MG63 (cell line): ENCODE data around the gene OLR1. TPM values are rescaled to one million over a fixed set of nuclear protein-coding genes. Genes with fewer than 3 reads are reported as not detected.

Source experiments
- DNase-seq: peaks from one replicate; pipeline ENCODE4 v3.0.0-alpha.2; 2020
- H3K27me3 ChIP-seq: fragments of 250-450 bp; sonication (Bioruptor Pico); 2 replicates; pipeline ENCODE4 v1.5.1; 2020; ENCODE audit warnings: mild to moderate bottlenecking, moderate library complexity
- H3K36me3 ChIP-seq: fragments of 250-450 bp; sonication (Bioruptor Pico); 2 replicates; pipeline ENCODE4 v1.5.1; 2020; ENCODE audit warnings: mild to moderate bottlenecking, moderate library complexity
- H3K4me3 ChIP-seq: fragments of 250-450 bp; sonication (Bioruptor Pico); 2 replicates; pipeline ENCODE4 v1.5.1; 2020; ENCODE audit warnings: mild to moderate bottlenecking, moderate library complexity
- H3K9me3 ChIP-seq: fragments of 250-450 bp; sonication (Bioruptor Pico); 2 replicates; pipeline ENCODE4 v1.5.1; 2020; ENCODE audit warnings: mild to moderate bottlenecking, moderate library complexity
- total RNA-seq: library from RNA; depleted of rRNA; stranded (reverse); fragments of >200 nt; shearing (Covaris generic); gene quantifications from 2 replicates; pipeline ENCODE4 v1.2.3, GENCODE V29; 2014; ENCODE audit warnings: low replicate concordance

The OLR1 gene
- total RNA-seq, 1 experiment from 2014 or later, result 15.3 TPM

DNA sequence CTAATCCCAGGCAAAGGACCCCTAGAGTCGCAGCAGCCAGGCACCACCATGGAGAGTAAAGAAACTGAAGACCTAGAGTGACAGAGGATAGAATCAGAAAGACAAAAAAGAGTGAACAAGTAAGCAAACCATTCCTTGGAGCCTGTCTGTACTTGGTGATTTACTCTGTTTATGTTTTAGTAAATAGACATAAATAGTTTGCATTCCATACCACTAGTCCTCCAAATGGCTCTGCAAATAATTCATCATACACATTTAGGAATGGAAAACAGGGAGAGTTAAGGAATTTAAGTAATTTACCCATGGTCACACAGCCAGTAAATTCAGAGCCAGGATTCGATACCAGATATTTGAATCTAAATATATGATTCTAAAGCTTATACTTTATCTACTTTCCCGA, 2.8 kb downstream of the OLR1 start:
- H3K36me3 ChIP-seq, result no peaks in the 10 kb centered on the region
- no peaks in the 10 kb centered on the region for H3K9me3 ChIP-seq
- peak overlapping the region; percentile 25 for H3K4me3 ChIP-seq
- H3K27me3 ChIP-seq, result no peaks in the 10 kb centered on the region
- DNase-seq, result no peak

DNA sequence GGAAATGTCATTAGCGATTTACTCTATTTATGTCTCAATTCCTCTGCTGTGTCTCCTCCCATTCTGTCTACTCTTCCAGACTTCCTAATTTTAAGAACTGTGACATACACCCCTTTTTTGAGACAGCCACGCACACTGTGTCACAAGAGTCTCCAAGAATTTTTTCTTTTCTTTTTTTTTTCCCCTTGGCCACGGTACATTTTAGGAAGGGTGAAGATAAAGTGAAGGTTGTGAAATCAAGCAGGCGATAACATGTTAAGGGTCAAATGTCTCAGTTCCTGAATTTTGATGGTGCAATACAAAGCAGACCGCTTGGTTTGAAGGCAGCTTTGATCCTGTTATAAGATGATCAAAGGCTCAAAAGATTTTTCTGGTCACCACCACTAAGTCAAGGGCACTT, 4.3 kb downstream of the OLR1 start:
- Histone ChIP-seq H3K9me3 (no peaks in the 10 kb centered on the region), H3K4me3 (no peak overlapping the region), H3K36me3 (no peaks in the 10 kb centered on the region), H3K27me3 (no peaks in the 10 kb centered on the region)
- DNase-seq, result no peak

GRCh38 chr12:10165421-10165820, 6.5 kb downstream of the OLR1 start:
- no peak for DNase-seq
- Histone ChIP-seq H3K4me3 (no peak overlapping the region), H3K9me3 (no peaks in the 10 kb centered on the region), H3K27me3 (no peaks in the 10 kb centered on the region), H3K36me3 (no peaks in the 10 kb centered on the region)

DNA sequence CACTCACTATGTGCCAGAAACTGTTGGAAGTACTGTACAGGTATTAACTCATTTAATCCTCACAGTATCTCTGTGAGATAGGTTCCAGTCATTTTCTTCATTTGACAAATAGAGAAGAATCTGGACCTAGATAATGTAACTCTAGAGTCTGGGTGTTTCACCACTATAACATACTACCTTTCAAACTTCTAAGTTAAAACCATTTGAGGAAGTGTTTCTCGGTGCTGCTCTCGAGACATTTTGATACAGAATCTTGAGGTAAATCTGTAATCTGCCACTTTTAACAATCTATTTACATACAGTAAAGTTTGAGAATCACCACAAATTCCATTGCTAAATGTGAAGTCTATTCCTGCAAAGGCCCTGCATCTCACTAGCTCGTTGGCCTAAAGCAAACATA, 8.8 kb downstream of the OLR1 start:
- no peak for DNase-seq
- Histone ChIP-seq H3K4me3 (no peak overlapping the region), H3K36me3 (no peaks in the 10 kb centered on the region), H3K27me3 (no peaks in the 10 kb centered on the region), H3K9me3 (no peaks in the 10 kb centered on the region)

DNA sequence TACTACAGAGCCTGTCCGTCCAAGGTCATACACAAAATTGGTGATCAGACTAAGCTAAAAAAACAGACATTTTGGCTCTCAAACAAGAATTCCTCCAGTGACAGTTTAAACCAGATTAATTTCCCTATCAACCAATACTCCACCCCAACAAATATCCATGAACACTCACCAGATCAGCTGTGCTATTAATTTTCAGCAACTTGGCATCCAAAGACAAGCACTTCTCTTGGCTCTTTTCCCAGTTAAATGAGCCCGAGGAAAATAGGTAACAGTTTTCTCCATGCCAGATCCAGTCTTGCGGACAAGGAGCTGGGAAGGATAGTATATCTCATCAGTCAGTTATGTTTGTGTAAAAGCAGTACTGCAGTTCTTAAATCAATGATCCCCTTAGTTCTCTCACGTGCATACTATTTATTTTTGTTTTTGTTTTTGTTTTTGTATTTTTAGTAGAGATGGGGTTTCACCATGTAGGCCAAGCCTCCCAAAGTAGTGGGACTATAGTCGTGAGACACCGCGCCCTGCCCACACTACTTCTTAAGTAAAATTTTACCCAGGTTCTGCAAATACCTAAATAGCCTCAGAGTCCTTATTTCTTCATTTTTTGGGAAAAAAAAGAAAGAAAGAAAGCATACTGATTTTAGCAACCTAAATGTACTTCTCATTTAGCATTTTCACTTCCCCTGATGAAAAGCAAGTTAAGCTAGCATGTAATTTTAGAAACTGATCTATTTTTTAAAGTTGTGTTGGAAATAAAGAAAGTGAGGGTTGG, 11.1 kb downstream of the OLR1 start:
- Histone ChIP-seq H3K36me3 (no peaks in the 10 kb centered on the region), H3K27me3 (no peaks in the 10 kb centered on the region), H3K9me3 (no peaks in the 10 kb centered on the region), H3K4me3 (no peak overlapping the region)
- no peak for DNase-seq

DNA sequence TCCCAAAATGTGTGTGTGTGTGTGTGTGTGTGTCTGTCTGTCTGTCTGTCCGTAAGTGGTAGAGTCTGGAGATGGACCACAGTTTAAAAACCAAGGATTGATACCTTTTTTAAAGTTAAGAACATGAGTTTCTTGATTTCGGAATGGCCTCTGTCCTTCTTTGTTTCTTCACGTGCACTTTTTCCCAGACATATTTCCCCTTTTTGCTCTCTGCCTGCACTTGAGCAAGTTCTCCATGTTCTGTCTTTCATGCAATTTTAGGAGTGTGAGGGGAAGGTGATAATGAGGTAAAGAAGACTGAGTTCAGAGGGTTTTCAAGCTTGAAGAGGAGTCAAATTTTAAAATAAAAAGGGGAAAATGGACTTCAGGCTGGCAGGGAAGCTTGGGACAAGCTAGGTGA, 12.7 kb downstream of the OLR1 start:
- Histone ChIP-seq H3K36me3 (no peaks in the 10 kb centered on the region), H3K9me3 (no peaks in the 10 kb centered on the region)
- no peak for DNase-seq

DNA sequence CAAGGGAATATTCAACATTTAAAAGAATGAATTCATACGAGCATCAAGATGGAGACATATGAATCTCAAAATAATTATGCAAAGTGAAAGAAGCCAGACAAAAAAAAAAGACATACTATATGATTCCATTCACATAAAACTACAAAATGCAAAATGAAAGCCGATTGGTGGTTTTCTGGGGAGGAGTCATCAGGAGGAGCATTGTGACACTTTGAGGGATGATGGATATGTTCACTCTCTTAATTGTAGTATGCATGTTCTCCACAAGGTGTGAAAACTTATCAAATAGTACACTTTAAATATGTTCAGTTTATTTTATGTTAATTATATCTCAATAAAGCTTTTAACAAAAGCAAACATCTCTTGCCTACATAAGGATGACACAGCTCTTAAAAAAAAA, 13.5 kb downstream of the OLR1 start:
- Histone ChIP-seq H3K9me3 (no peaks in the 10 kb centered on the region), H3K36me3 (no peaks in the 10 kb centered on the region), H3K4me3 (no peak overlapping the region), H3K27me3 (no peaks in the 10 kb centered on the region)
- DNase-seq, result no peak

More for the DNA sequence above, 12.7 kb downstream of the OLR1 start:
- H3K4me3 ChIP-seq, result no peak overlapping the region
- H3K27me3 ChIP-seq, result no peaks in the 10 kb centered on the region

DNA sequence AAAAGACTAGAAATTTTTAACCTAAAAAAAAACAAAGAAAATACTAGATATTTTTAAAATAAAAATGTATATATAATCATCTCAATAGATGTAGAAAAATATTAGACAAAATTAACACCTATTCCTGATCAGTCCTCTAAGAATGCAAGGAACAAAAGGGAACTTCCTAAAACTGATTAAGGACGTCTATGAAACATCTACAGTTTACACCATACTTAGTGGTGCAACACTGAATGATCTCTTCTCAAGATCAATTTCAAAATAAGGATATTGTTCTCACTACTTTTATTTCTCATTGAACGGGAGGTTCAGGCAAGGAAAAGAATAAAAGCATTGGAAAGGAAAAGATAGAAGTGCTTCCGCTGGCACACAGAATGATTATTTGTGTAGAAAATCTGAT, 16.0 kb downstream of the OLR1 start:
- H3K9me3 ChIP-seq, result no peaks in the 10 kb centered on the region
- no peak for DNase-seq
- H3K27me3 ChIP-seq, result no peaks in the 10 kb centered on the region
- no peak overlapping the region for H3K4me3 ChIP-seq
- no peaks in the 10 kb centered on the region for H3K36me3 ChIP-seq

- Histone ChIP-seq H3K27me3 (no peaks in the 10 kb centered on the region), H3K9me3 (no peaks in the 10 kb centered on the region), H3K4me3 (peak overlapping the region; percentile 39; the same call in 1 of the 2 replicates), H3K36me3 (no peaks in the 10 kb centered on the region)
- no peak for DNase-seq
Measured at GRCh38 chr12:10154145-10154496, 17.8 kb downstream of the OLR1 start.

DNA sequence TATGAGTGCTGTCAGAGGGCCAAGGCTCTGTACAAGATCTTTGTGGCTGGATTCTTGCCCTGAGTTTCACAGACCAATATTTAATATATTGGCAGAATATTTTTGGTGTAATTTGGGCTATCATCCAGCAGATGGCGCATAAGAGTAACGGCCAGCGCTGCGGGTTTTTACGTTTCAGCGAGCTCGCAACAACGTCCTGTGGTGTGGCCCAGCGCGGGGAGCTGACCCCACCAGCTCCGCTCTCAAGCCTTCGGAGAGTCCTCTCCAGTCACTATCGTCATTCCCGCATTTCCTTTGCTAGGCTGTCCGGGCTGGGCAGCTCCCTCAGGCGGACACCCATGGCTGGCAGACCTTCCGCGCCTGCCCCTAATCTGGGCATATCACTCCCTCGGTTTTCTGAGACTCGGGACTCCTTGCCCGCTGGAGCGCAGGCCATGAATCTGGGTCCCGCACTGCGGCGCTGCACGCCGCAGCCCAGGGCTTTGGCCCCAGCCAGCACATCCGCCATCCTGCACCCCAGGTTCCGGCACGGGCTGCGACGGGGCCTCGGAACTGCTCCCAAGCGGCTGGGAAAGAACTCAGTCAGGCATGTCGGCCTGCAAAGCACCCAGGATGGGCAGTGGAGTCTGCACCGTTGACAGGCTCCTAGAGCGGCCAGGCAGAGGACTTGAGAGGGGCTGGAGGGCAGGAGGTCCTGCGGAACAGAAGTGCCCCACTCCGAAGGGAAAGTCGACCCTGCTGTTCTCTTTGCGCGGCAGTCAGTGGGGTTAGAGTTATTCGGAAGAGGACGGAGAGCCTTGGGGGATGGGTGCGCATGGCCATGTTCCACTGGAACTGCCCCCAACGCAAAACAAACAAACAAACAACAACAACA, 18.4 kb downstream of the OLR1 start:
- peak; percentile 78 for DNase-seq
- H3K27me3 ChIP-seq, result no peaks in the 10 kb centered on the region
- H3K4me3 ChIP-seq, result peak overlapping the region; percentile 39
- no peaks in the 10 kb centered on the region for H3K36me3 ChIP-seq
- no peaks in the 10 kb centered on the region for H3K9me3 ChIP-seq

DNA sequence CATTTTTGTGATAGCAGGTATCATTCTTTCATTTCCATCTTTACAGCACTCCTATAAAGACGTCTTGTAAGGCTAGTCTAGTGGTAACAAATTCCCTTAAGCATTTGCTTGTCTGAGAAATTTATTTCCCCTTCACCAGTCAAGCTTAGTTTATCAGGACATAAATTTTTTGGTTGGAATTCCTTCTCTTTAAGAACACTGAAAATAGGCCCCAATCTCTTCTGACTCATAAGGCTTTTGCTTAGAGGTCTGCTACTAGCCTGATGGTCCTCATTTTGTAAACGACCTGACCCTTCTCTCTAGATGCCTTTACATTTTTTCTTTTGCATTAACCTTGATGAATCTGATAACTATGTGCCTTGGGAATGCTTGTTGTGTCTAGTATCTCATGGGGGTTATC, 20.3 kb downstream of the OLR1 start:
- DNase-seq, result no peak
- Histone ChIP-seq H3K4me3 (no peak overlapping the region), H3K27me3 (no peaks in the 10 kb centered on the region), H3K9me3 (no peaks in the 10 kb centered on the region), H3K36me3 (no peaks in the 10 kb centered on the region)

GRCh38 chr12:10147714-10148403, 24.1 kb downstream of the OLR1 start:
- no peaks in the 10 kb centered on the region for H3K36me3 ChIP-seq
- no peaks in the 10 kb centered on the region for H3K9me3 ChIP-seq
- no peaks in the 10 kb centered on the region for H3K27me3 ChIP-seq
- no peak overlapping the region for H3K4me3 ChIP-seq
- DNase-seq, result no peak

DNA sequence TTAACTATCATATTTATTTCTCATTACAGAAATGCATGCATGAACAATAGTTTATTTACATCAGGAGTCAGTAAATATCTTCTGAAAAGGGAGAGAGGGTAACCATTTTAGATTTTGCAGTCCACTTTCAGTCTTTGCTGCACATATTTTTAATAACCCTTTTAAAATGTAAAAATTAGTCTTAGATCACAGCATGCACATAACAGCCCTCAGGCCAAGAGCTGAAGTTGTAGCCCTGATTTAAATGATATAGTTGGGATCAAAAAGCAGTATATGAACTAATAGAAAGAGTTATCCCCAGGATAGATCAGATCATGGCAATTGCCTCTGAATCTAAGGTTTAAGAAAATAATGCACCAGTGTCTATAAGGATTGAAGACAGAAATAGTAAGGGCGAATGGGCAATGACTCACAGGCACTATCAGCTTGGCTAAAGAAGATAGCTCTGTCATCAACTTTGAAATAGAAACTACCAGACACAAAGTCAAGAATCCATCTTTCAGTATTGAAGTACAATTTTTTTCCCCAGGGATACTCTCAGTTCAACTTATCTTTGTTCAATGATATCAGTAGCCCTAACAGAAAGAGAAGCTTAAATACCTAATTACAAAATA, 28.8 kb downstream of the OLR1 start:
- DNase-seq, result no peak

DNA sequence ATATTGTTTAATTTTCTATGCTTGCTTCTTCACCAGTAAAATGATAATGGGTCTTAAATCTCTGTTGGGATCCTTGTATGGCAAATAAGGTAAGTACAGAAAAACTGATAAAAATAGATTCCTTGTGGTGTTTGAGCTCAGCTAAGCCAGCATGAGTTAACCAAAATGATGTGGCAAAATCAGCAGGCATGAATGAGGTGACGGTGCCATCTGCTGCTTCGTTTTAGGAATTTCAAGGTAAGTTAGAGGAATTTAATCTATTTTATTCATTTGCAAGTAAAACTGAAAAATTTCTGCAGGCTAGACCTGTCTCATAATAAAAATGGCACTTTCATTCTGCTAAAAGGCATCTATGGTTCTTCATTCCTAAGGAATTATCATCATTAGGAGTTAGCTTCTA, 31.9 kb downstream of the OLR1 start:
- no peaks in the 10 kb centered on the region for H3K36me3 ChIP-seq
- H3K4me3 ChIP-seq, result no peak overlapping the region
- H3K9me3 ChIP-seq, result no peaks in the 10 kb centered on the region
- peak; percentile 30 for DNase-seq
- no peaks in the 10 kb centered on the region for H3K27me3 ChIP-seq

More for the DNA sequence above, 28.8 kb downstream of the OLR1 start:
- no peaks in the 10 kb centered on the region for H3K27me3 ChIP-seq
- H3K36me3 ChIP-seq, result no peaks in the 10 kb centered on the region
- H3K9me3 ChIP-seq, result no peaks in the 10 kb centered on the region
- no peak overlapping the region for H3K4me3 ChIP-seq

- Histone ChIP-seq H3K4me3 (no peak overlapping the region), H3K27me3 (no peaks in the 10 kb centered on the region), H3K9me3 (no peaks in the 10 kb centered on the region), H3K36me3 (no peaks in the 10 kb centered on the region)
- peak; percentile 3 for DNase-seq
Measured at GRCh38 chr12:10136637-10137205, 35.2 kb downstream of the OLR1 start.

- Histone ChIP-seq H3K9me3 (no peaks in the 10 kb centered on the region), H3K36me3 (no peaks in the 10 kb centered on the region), H3K4me3 (no peak overlapping the region), H3K27me3 (no peaks in the 10 kb centered on the region)
- DNase-seq, result no peak
Measured at GRCh38 chr12:10135126-10135525, 36.8 kb downstream of the OLR1 start.
